Measurements from ENCODE around the gene WNT3A.

WNT3A gene

DNA sequence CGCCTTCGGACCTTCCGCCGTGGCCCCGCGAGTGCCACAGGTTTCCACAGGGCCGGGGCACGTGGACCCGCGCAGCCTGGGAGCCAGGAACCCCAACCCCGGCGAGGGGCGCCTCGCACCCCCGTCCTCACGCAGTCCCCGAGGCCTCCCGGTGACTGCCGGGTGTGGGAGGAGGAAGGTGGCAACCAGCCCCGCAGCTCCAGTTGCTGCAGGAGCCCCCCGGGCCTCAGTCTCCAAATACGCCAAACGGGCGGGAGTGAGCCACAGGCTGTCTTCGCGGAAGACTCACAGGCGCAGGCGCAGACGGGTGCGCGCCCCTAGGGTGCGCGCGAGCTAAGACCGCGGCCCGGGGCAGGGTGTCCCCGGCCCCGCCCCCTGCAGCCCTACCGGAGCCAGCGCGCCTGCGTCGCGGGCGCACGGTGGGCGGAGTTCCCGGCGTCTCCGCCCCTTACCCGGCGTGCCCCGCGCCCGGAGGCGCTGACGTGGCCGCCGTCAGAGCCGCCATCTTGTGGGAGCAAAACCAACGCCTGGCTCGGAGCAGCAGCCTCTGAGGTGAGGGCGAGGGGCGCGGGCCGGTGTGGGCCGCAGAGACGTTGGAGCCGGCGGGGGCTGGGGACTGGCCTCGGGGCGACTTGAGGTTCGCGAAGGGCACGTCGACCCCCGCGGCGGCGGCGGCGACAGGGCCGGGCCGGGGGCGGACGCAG is 75.6 kb downstream of the WNT3A start, which contains the start of gene ARF1 (continued):
- TF ChIP-seq, protein P1, sequence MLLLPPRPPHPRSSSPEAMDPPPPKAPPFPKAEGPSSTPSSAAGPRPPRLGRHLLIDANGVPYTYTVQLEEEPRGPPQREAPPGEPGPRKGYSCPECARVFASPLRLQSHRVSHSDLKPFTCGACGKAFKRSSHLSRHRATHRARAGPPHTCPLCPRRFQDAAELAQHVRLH (tag by site-specific recombination; IDR thresholded peaks at IDR 0.05) = peak; percentile 87
- TF ChIP-seq ZBTB7A (tag by site-specific recombination; IDR thresholded peaks at IDR 0.05; ENCODE audit: low read depth) (peak; percentile 79), ZNF558 (tag by site-specific recombination; IDR thresholded peaks at IDR 0.05) (no peak), ZNF146 (tag by site-specific recombination; IDR thresholded peaks at IDR 0.05) (0 out of 2 replicates have a peak, but pooled peaks have one; percentile 22), ZXDB (tag by site-specific recombination; IDR thresholded peaks at IDR 0.05) (peak; percentile 88; the same call in 1 of the 2 replicates), KLF8 (tag by site-specific recombination; IDR thresholded peaks at IDR 0.05) (no peak; the same call in none of the 2 replicates), SP2 (tag by site-specific recombination; IDR thresholded peaks at IDR 0.05) (peak; percentile 56), ZNF121 (tag by site-specific recombination; IDR thresholded peaks at IDR 0.05) (peak; percentile 74; the same call in 1 of the 2 replicates), ZNF221 (tag by site-specific recombination; IDR thresholded peaks at IDR 0.05; ENCODE audit: borderline replicate concordance) (no peak; the same call in none of the 2 replicates), ZNF416 (tag by site-specific recombination; IDR thresholded peaks at IDR 0.05) (no peak), ZNF571 (tag by site-specific recombination; IDR thresholded peaks at IDR 0.05) (no peak), ZNF433 (tag by site-specific recombination; IDR thresholded peaks at IDR 0.05; ENCODE audit: low read depth) (no peak), ZNF544 (tag by site-specific recombination; IDR thresholded peaks at IDR 0.05) (no peak), ZNF155 (tag by site-specific recombination; IDR thresholded peaks at IDR 0.05) (no peak), ZNF175 (tag by site-specific recombination; IDR thresholded peaks at IDR 0.05) (no peak), ZNF404 (tag by site-specific recombination; IDR thresholded peaks at IDR 0.05) (no peak), SCRT1 (tag by site-specific recombination; IDR thresholded peaks at IDR 0.05; ENCODE audit: borderline replicate concordance) (peak; percentile 99), HOXD13 (CRISPR knock-in tag; IDR thresholded peaks at IDR 0.05; ENCODE audit: borderline replicate concordance) (no peak), ZNF140 (tag by site-specific recombination; IDR thresholded peaks at IDR 0.05) (no peak), ZNF423 (tag by site-specific recombination; IDR thresholded peaks at IDR 0.05) (peak; percentile 47; the same call in 1 of the 2 replicates), ZNF521 (tag by site-specific recombination; IDR thresholded peaks at IDR 0.05) (no peak), OSR2 (tag by site-specific recombination; IDR thresholded peaks at IDR 0.05) (no peak), BCL11B (tag by site-specific recombination; IDR thresholded peaks at IDR 0.05; ENCODE audit: low read depth) (no peak)
- TF ChIP-seq, protein P2, sequence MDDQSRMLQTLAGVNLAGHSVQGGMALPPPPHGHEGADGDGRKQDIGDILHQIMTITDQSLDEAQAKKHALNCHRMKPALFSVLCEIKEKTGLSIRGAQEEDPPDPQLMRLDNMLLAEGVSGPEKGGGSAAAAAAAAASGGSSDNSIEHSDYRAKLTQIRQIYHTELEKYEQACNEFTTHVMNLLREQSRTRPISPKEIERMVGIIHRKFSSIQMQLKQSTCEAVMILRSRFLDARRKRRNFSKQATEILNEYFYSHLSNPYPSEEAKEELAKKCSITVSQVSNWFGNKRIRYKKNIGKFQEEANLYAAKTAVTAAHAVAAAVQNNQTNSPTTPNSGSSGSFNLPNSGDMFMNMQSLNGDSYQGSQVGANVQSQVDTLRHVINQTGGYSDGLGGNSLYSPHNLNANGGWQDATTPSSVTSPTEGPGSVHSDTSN (CRISPR knock-in tag; IDR thresholded peaks at IDR 0.05) = peak; percentile 86
- TF ChIP-seq, protein P3, sequence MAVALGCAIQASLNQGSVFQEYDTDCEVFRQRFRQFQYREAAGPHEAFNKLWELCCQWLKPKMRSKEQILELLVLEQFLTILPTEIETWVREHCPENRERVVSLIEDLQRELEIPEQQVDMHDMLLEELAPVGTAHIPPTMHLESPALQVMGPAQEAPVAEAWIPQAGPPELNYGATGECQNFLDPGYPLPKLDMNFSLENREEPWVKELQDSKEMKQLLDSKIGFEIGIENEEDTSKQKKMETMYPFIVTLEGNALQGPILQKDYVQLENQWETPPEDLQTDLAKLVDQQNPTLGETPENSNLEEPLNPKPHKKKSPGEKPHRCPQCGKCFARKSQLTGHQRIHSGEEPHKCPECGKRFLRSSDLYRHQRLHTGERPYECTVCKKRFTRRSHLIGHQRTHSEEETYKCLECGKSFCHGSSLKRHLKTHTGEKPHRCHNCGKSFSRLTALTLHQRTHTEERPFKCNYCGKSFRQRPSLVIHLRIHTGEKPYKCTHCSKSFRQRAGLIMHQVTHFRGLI (tag by site-specific recombination; IDR thresholded peaks at IDR 0.05) = no peak
- TF ChIP-seq, protein P4, sequence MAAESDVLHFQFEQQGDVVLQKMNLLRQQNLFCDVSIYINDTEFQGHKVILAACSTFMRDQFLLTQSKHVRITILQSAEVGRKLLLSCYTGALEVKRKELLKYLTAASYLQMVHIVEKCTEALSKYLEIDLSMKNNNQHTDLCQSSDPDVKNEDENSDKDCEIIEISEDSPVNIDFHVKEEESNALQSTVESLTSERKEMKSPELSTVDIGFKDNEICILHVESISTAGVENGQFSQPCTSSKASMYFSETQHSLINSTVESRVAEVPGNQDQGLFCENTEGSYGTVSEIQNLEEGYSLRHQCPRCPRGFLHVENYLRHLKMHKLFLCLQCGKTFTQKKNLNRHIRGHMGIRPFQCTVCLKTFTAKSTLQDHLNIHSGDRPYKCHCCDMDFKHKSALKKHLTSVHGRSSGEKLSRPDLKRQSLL (tag by site-specific recombination; IDR thresholded peaks at IDR 0.05) = 0 out of 2 replicates have a peak, but pooled peaks have one; percentile 20
- TF ChIP-seq, protein P5, sequence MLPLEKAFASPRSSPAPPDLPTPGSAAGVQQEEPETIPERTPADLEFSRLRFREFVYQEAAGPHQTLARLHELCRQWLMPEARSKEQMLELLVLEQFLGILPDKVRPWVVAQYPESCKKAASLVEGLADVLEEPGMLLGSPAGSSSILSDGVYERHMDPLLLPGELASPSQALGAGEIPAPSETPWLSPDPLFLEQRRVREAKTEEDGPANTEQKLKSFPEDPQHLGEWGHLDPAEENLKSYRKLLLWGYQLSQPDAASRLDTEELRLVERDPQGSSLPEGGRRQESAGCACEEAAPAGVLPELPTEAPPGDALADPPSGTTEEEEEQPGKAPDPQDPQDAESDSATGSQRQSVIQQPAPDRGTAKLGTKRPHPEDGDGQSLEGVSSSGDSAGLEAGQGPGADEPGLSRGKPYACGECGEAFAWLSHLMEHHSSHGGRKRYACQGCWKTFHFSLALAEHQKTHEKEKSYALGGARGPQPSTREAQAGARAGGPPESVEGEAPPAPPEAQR (tag by site-specific recombination; IDR thresholded peaks at IDR 0.05) = 0 out of 2 replicates have a peak, but pooled peaks have one; percentile 34
- TF ChIP-seq, protein P6, sequence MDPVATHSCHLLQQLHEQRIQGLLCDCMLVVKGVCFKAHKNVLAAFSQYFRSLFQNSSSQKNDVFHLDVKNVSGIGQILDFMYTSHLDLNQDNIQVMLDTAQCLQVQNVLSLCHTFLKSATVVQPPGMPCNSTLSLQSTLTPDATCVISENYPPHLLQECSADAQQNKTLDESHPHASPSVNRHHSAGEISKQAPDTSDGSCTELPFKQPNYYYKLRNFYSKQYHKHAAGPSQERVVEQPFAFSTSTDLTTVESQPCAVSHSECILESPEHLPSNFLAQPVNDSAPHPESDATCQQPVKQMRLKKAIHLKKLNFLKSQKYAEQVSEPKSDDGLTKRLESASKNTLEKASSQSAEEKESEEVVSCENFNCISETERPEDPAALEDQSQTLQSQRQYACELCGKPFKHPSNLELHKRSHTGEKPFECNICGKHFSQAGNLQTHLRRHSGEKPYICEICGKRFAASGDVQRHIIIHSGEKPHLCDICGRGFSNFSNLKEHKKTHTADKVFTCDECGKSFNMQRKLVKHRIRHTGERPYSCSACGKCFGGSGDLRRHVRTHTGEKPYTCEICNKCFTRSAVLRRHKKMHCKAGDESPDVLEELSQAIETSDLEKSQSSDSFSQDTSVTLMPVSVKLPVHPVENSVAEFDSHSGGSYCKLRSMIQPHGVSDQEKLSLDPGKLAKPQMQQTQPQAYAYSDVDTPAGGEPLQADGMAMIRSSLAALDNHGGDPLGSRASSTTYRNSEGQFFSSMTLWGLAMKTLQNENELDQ (tag by site-specific recombination; IDR thresholded peaks at IDR 0.05; ENCODE audit: low read depth) = no peak
